Measurements from ENCODE around the gene FBXL4.
"Not testable (repeated sequence)": the region's sequence is repeated elsewhere in the genome, so short reads cannot be mapped to it uniquely, and the experiment has no call there.

FBXL4 gene

GRCh38 chr6:98931696-98932095 is 16.1 kb downstream of the FBXL4 start:
- Mint-ChIP-seq H3K4me3 (no peak overlapping the region), H3K36me3 (ENCODE audit: low read depth) (peaks cover 12% of the 10 kb centered on the region), H3K27me3 (ENCODE audit: low read depth) (no peaks in the 10 kb centered on the region), H3K4me1 (ENCODE audit: low read depth) (peaks cover 2% of the 10 kb centered on the region), H3K27ac (no peak overlapping the region), H3K9me3 (no peaks in the 10 kb centered on the region)

GRCh38 chr6:98929498-98930060 is 18.2 kb downstream of the FBXL4 start:
- Mint-ChIP-seq H3K9me3 (no peaks in the 10 kb centered on the region), H3K27ac (no peak overlapping the region), H3K36me3 (ENCODE audit: low read depth) (peaks cover 22% of the 10 kb centered on the region), H3K27me3 (ENCODE audit: low read depth) (no peaks in the 10 kb centered on the region), H3K4me1 (ENCODE audit: low read depth) (peaks cover 2% of the 10 kb centered on the region), H3K4me3 (no peak overlapping the region)

- Mint-ChIP-seq H3K4me1 (ENCODE audit: low read depth) (peaks cover 2% of the 10 kb centered on the region), H3K36me3 (ENCODE audit: low read depth) (peaks cover 22% of the 10 kb centered on the region), H3K9me3 (no peaks in the 10 kb centered on the region), H3K4me3 (no peak overlapping the region), H3K27me3 (ENCODE audit: low read depth) (no peaks in the 10 kb centered on the region), H3K27ac (no peak overlapping the region)
These were observed 19.1 kb downstream of the FBXL4 start for GRCh38 chr6:98928688-98929087.

- H3K27ac Mint-ChIP-seq, result no peak overlapping the region
- peaks cover 2% of the 10 kb centered on the region for H3K4me1 Mint-ChIP-seq (ENCODE audit: low read depth)
- no peaks in the 10 kb centered on the region for H3K27me3 Mint-ChIP-seq (ENCODE audit: low read depth)
These were observed 20.2 kb downstream of the FBXL4 start for GRCh38 chr6:98927534-98927933.

GRCh38 chr6:98925831-98926230 is 21.9 kb downstream of the FBXL4 start:
- Mint-ChIP-seq H3K4me3 (no peak overlapping the region), H3K9me3 (no peaks in the 10 kb centered on the region), H3K27me3 (ENCODE audit: low read depth) (no peaks in the 10 kb centered on the region), H3K36me3 (ENCODE audit: low read depth) (peaks cover 24% of the 10 kb centered on the region), H3K27ac (no peak overlapping the region), H3K4me1 (ENCODE audit: low read depth) (peaks cover 4% of the 10 kb centered on the region)

More at GRCh38 chr6:98927534-98927933, 20.2 kb downstream of the FBXL4 start:
- H3K36me3 Mint-ChIP-seq (ENCODE audit: low read depth), result peaks cover 24% of the 10 kb centered on the region
- H3K4me3 Mint-ChIP-seq, result no peak overlapping the region
- no peaks in the 10 kb centered on the region for H3K9me3 Mint-ChIP-seq

- H3K36me3 Mint-ChIP-seq (ENCODE audit: low read depth), result peaks cover 24% of the 10 kb centered on the region
- H3K27ac Mint-ChIP-seq, result no peak overlapping the region
- H3K27me3 Mint-ChIP-seq (ENCODE audit: low read depth), result no peaks in the 10 kb centered on the region
- H3K4me1 Mint-ChIP-seq (ENCODE audit: low read depth), result peaks cover 4% of the 10 kb centered on the region
- no peak overlapping the region for H3K4me3 Mint-ChIP-seq
- no peaks in the 10 kb centered on the region for H3K9me3 Mint-ChIP-seq
These were observed 23.1 kb downstream of the FBXL4 start for GRCh38 chr6:98924647-98925046.

GRCh38 chr6:98920904-98921431 is 26.8 kb downstream of the FBXL4 start:
- Mint-ChIP-seq H3K4me1 (ENCODE audit: low read depth) (peaks cover 4% of the 10 kb centered on the region), H3K36me3 (ENCODE audit: low read depth) (peaks cover 14% of the 10 kb centered on the region), H3K9me3 (no peaks in the 10 kb centered on the region), H3K27ac (no peak overlapping the region), H3K4me3 (no peak overlapping the region), H3K27me3 (ENCODE audit: low read depth) (no peaks in the 10 kb centered on the region)

- not testable (repeated sequence) for H3K4me3 Mint-ChIP-seq; H3K4me1 Mint-ChIP-seq (ENCODE audit: low read depth); H3K27ac Mint-ChIP-seq; H3K27me3 Mint-ChIP-seq (ENCODE audit: low read depth)
- Mint-ChIP-seq H3K9me3 (peaks cover 28% of the 10 kb centered on the region), H3K36me3 (ENCODE audit: low read depth) (peaks cover 26% of the 10 kb centered on the region)
These were observed 36.8 kb downstream of the FBXL4 start for GRCh38 chr6:98910946-98911345.

- Mint-ChIP-seq H3K9me3 (peaks cover 28% of the 10 kb centered on the region), H3K27me3 (ENCODE audit: low read depth) (no peaks in the 10 kb centered on the region), H3K36me3 (ENCODE audit: low read depth) (peaks cover 27% of the 10 kb centered on the region), H3K4me1 (ENCODE audit: low read depth) (no peaks in the 10 kb centered on the region), H3K4me3 (no peak overlapping the region), H3K27ac (no peak overlapping the region)
These were observed 38.5 kb downstream of the FBXL4 start for GRCh38 chr6:98909236-98909635.

GRCh38 chr6:98906342-98906741 is 41.4 kb downstream of the FBXL4 start:
- not testable (repeated sequence) for H3K4me3 Mint-ChIP-seq; H3K27ac Mint-ChIP-seq; H3K9me3 Mint-ChIP-seq; H3K27me3 Mint-ChIP-seq (ENCODE audit: low read depth); H3K4me1 Mint-ChIP-seq (ENCODE audit: low read depth)
- peaks cover 18% of the 10 kb centered on the region for H3K36me3 Mint-ChIP-seq (ENCODE audit: low read depth)

GRCh38 chr6:98905759-98906158 is 42.0 kb downstream of the FBXL4 start:
- H3K36me3 Mint-ChIP-seq (ENCODE audit: low read depth), result peaks cover 21% of the 10 kb centered on the region
- no peaks in the 10 kb centered on the region for H3K27me3 Mint-ChIP-seq (ENCODE audit: low read depth)
- no peak overlapping the region for H3K4me3 Mint-ChIP-seq
- peaks cover 9% of the 10 kb centered on the region for H3K9me3 Mint-ChIP-seq
- no peak overlapping the region for H3K27ac Mint-ChIP-seq
- H3K4me1 Mint-ChIP-seq (ENCODE audit: low read depth), result no peaks in the 10 kb centered on the region

GRCh38 chr6:98904096-98904495 is 43.6 kb downstream of the FBXL4 start:
- H3K4me3 Mint-ChIP-seq, result no peak overlapping the region
- H3K4me1 Mint-ChIP-seq (ENCODE audit: low read depth), result no peaks in the 10 kb centered on the region
- no peak overlapping the region for H3K27ac Mint-ChIP-seq
- peaks cover 33% of the 10 kb centered on the region for H3K36me3 Mint-ChIP-seq (ENCODE audit: low read depth)
- peaks cover 9% of the 10 kb centered on the region for H3K9me3 Mint-ChIP-seq
- no peaks in the 10 kb centered on the region for H3K27me3 Mint-ChIP-seq (ENCODE audit: low read depth)

- Mint-ChIP-seq H3K27ac (no peak overlapping the region), H3K36me3 (ENCODE audit: low read depth) (peaks cover 32% of the 10 kb centered on the region), H3K9me3 (no peaks in the 10 kb centered on the region), H3K4me3 (no peak overlapping the region), H3K4me1 (ENCODE audit: low read depth) (peaks cover 4% of the 10 kb centered on the region), H3K27me3 (ENCODE audit: low read depth) (no peaks in the 10 kb centered on the region)
These were observed 47.0 kb downstream of the FBXL4 start for GRCh38 chr6:98900706-98901105.

GRCh38 chr6:98894810-98895209 is 52.9 kb downstream of the FBXL4 start:
- Mint-ChIP-seq H3K27ac (no peak overlapping the region), H3K9me3 (no peaks in the 10 kb centered on the region), H3K4me3 (no peak overlapping the region), H3K36me3 (ENCODE audit: low read depth) (peaks cover 23% of the 10 kb centered on the region), H3K4me1 (ENCODE audit: low read depth) (peaks cover 4% of the 10 kb centered on the region), H3K27me3 (ENCODE audit: low read depth) (no peaks in the 10 kb centered on the region)

- H3K36me3 Mint-ChIP-seq (ENCODE audit: low read depth), result peaks cover 15% of the 10 kb centered on the region
- H3K27ac Mint-ChIP-seq, result no peak overlapping the region
- no peaks in the 10 kb centered on the region for H3K27me3 Mint-ChIP-seq (ENCODE audit: low read depth)
- H3K9me3 Mint-ChIP-seq, result no peaks in the 10 kb centered on the region
- no peaks in the 10 kb centered on the region for H3K4me1 Mint-ChIP-seq (ENCODE audit: low read depth)
- H3K4me3 Mint-ChIP-seq, result no peak overlapping the region
These were observed 60.1 kb downstream of the FBXL4 start for GRCh38 chr6:98887650-98888049.

- no peak overlapping the region for H3K27ac Mint-ChIP-seq
- H3K9me3 Mint-ChIP-seq, result no peaks in the 10 kb centered on the region
- peaks cover 13% of the 10 kb centered on the region for H3K36me3 Mint-ChIP-seq (ENCODE audit: low read depth)
- H3K4me1 Mint-ChIP-seq (ENCODE audit: low read depth), result peaks cover 5% of the 10 kb centered on the region
- no peaks in the 10 kb centered on the region for H3K27me3 Mint-ChIP-seq (ENCODE audit: low read depth)
- no peak overlapping the region for H3K4me3 Mint-ChIP-seq
These were observed 62.4 kb downstream of the FBXL4 start for GRCh38 chr6:98885330-98885729.
